ENCODE data around the gene ARHGAP44.

GRCh38 chr17:12964840-12965239 is 175.5 kb downstream of the ARHGAP44 start:
- no peak for TF ChIP-seq CTCF (IDR thresholded peaks at IDR 0.05)
- TF ChIP-seq POLR2A (IDR thresholded peaks at IDR 0.05): no peak
